Activated naive CD4-positive, alpha-beta T cell treated with anti-CD3 and anti-CD28 coated beads for 36 hours (primary cell): Measurements from ENCODE around the gene PROK2. TPM values are rescaled to one million over a fixed set of nuclear protein-coding genes. Genes with fewer than 3 reads are reported as not detected.

Experiments used
- CTCF ChIA-PET: fragments of 350-600 bp; sonication (Branson Sonifier 250); formaldehyde crosslinking; loops from one replicate; lab custom pipeline; 2021; ENCODE audit warnings: antibody characterized with exemption; lab: Charles Lee
- DNase-seq: peaks from one replicate; pipeline ENCODE4 v3.0.0-alpha.2; 2020
- H3K27ac Mint-ChIP-seq: one replicate; pipeline ENCODE4 v1.8.0; 2021; ENCODE audit warnings: mild to moderate bottlenecking, mixed read lengths
- H3K27me3 Mint-ChIP-seq: one replicate; pipeline ENCODE4 v1.8.0; 2021; ENCODE audit warnings: low read depth, mixed read lengths
- H3K36me3 Mint-ChIP-seq: one replicate; pipeline ENCODE4 v1.8.0; 2021; ENCODE audit warnings: low read depth, mixed read lengths
- H3K4me1 Mint-ChIP-seq: one replicate; pipeline ENCODE4 v1.8.0; 2021; ENCODE audit warnings: low read depth, mixed read lengths
- H3K4me3 Mint-ChIP-seq: one replicate; pipeline ENCODE4 v1.8.0; 2021; ENCODE audit warnings: mild to moderate bottlenecking, moderate library complexity, mixed read lengths
- H3K9me3 Mint-ChIP-seq: one replicate; pipeline ENCODE4 v1.8.0; 2021; ENCODE audit warnings: mixed read lengths
- intact Hi-C: fragments of 100-400 bp; cut with micrococcal nuclease; formaldehyde crosslinking; loops from one replicate; pipeline ENCODE4 v1.15.1; 2023
- total RNA-seq, 2 experiments: library from RNA; stranded (reverse); gene quantifications; one replicate each; pipeline ENCODE4 v1.2.3, GENCODE V29; 2021

PROK2 gene
- total RNA-seq, 2 experiments from 2014 or later, result 0.15 TPM; not detected in 1

DNA sequence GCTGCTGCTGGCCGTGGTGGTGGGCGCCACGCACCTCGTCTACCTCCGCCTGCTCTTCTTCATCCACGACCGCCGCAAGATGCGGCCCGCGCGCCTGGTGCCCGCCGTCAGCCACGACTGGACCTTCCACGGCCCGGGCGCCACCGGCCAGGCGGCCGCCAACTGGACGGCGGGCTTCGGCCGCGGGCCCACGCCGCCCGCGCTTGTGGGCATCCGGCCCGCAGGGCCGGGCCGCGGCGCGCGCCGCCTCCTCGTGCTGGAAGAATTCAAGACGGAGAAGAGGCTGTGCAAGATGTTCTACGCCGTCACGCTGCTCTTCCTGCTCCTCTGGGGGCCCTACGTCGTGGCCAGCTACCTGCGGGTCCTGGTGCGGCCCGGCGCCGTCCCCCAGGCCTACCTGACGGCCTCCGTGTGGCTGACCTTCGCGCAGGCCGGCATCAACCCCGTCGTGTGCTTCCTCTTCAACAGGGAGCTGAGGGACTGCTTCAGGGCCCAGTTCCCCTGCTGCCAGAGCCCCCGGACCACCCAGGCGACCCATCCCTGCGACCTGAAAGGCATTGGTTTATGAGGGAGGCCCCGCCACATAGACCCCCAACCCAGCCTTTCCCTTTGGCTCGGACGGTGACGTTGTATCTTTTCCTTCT is 30.2 kb downstream of the PROK2 start:
- DNase-seq, result no peak
- intact Hi-C loops, result loop anchor here (2.0 to 5.0 kb wide), 3 partner anchors 28 to 42 kb away; partner anchors contain the start of gene PROK2
- peaks cover 7% of the 10 kb centered on the region for H3K4me1 Mint-ChIP-seq
- no peaks in the 10 kb centered on the region for H3K36me3 Mint-ChIP-seq
- CTCF ChIA-PET, result interaction anchor here (0.9 kb wide), 1 partner anchor 30 kb away, joined by 3 read pairs; no protein-coding TSS in a partner anchor
- peak overlapping the region; percentile 60 for H3K4me3 Mint-ChIP-seq
- no peaks in the 10 kb centered on the region for H3K9me3 Mint-ChIP-seq
- no peak overlapping the region for H3K27ac Mint-ChIP-seq
- H3K27me3 Mint-ChIP-seq, result peaks cover 36% of the 10 kb centered on the region

DNA sequence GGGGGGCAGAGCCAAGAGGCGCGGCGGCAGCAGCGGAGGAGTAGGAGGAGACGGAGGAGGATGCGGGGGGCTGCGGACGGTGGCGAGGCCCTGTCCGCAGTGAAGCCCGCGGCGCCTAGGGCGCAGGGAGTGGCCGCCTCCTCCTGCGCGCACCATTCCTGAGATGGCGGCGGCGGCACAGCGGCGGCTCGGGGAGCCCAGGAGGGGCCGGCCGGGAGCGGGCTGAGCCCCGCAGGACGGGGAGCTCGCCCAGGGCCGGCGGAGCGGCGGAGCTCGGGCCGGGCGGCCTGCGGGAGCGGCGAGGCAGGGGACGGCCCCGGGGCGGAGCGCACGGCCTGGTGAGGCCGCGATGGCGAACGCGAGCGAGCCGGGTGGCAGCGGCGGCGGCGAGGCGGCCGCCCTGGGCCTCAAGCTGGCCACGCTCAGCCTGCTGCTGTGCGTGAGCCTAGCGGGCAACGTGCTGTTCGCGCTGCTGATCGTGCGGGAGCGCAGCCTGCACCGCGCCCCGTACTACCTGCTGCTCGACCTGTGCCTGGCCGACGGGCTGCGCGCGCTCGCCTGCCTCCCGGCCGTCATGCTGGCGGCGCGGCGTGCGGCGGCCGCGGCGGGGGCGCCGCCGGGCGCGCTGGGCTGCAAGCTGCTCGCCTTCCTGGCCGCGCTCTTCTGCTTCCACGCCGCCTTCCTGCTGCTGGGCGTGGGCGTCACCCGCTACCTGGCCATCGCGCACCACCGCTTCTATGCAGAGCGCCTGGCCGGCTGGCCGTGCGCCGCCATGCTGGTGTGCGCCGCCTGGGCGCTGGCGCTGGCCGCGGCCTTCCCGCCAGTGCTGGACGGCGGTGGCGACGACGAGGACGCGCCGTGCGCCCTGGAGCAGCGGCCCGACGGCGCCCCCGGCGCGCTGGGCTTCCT is 31.0 kb downstream of the PROK2 start, which contains the start of gene GPR27:
Gene GPR27 (plus strand): TSS at position 155 of the 909 bp plus-strand sequence. CDS start 195 bp downstream, at position 350.
- intact Hi-C loops, result loop anchor here (1.0 to 5.0 kb wide), 4 partner anchors 24 to 42 kb away; partner anchors contain the start of gene PROK2
- Mint-ChIP-seq H3K36me3 (no peaks in the 10 kb centered on the region), H3K9me3 (no peaks in the 10 kb centered on the region), H3K4me3 (peak within 1 kb of the TSS; percentile 64), H3K4me1 (peaks cover 7% of the 10 kb centered on the region), H3K27me3 (peaks cover 33% of the 10 kb centered on the region), H3K27ac (no peak within 1 kb of the TSS)
- peak; percentile 22 for DNase-seq
- CTCF ChIA-PET, result interaction anchor here (0.6 to 1.7 kb wide), 3 partner anchors 43 to 1245 kb away, joined by 3 to 8 read pairs (median 5); no protein-coding TSS in a partner anchor

GRCh38 chr3:71752831-71753700 is 31.9 kb downstream of the PROK2 start:
- Mint-ChIP-seq H3K4me1 (peaks cover 7% of the 10 kb centered on the region), H3K27ac (no peak overlapping the region), H3K27me3 (peaks cover 33% of the 10 kb centered on the region), H3K4me3 (peak overlapping the region; percentile 64), H3K36me3 (no peaks in the 10 kb centered on the region), H3K9me3 (no peaks in the 10 kb centered on the region)
- no peak for DNase-seq
- CTCF ChIA-PET, result interaction anchor here (0.7 to 1.7 kb wide), 3 partner anchors 42 to 1246 kb away, joined by 3 to 8 read pairs (median 4); no protein-coding TSS in a partner anchor
- intact Hi-C loops, result loop anchor here (1.0 to 5.0 kb wide), 2 partner anchors 23 to 41 kb away; no protein-coding TSS in a partner anchor

- no peak for DNase-seq
- Mint-ChIP-seq H3K36me3 (no peaks in the 10 kb centered on the region), H3K9me3 (no peaks in the 10 kb centered on the region), H3K27ac (no peak overlapping the region), H3K4me1 (peaks cover 7% of the 10 kb centered on the region), H3K4me3 (no peak overlapping the region), H3K27me3 (peaks cover 29% of the 10 kb centered on the region)
- intact Hi-C loops, result loop anchor here (5.0 kb wide), 1 partner anchor 39 kb away; no protein-coding TSS in a partner anchor
- CTCF ChIA-PET, result no interaction called here
Observed at GRCh38 chr3:71751602-71752001, 33.3 kb downstream of the PROK2 start.

- Mint-ChIP-seq H3K4me1 (no peaks in the 10 kb centered on the region), H3K27ac (no peak overlapping the region), H3K4me3 (no peak overlapping the region), H3K36me3 (peaks cover 3% of the 10 kb centered on the region), H3K27me3 (no peaks in the 10 kb centered on the region), H3K9me3 (peaks cover 29% of the 10 kb centered on the region)
- CTCF ChIA-PET, result no interaction called here
- DNase-seq, result no peak
- intact Hi-C loops, result no loop called here
Observed at GRCh38 chr3:71744738-71745137, 40.2 kb downstream of the PROK2 start.

- Mint-ChIP-seq H3K36me3 (peaks cover 3% of the 10 kb centered on the region), H3K27me3 (peaks cover 2% of the 10 kb centered on the region), H3K4me1 (no peaks in the 10 kb centered on the region), H3K27ac (no peak overlapping the region), H3K9me3 (peaks cover 29% of the 10 kb centered on the region), H3K4me3 (no peak overlapping the region)
- no peak for DNase-seq
- CTCF ChIA-PET, result interaction anchor here (0.6 to 2.5 kb wide), 2 partner anchors 13 to 490 kb away, joined by 3 to 11 read pairs; no protein-coding TSS in a partner anchor
- intact Hi-C loops, result no loop called here
Observed at GRCh38 chr3:71742621-71743020, 42.3 kb downstream of the PROK2 start.

DNA sequence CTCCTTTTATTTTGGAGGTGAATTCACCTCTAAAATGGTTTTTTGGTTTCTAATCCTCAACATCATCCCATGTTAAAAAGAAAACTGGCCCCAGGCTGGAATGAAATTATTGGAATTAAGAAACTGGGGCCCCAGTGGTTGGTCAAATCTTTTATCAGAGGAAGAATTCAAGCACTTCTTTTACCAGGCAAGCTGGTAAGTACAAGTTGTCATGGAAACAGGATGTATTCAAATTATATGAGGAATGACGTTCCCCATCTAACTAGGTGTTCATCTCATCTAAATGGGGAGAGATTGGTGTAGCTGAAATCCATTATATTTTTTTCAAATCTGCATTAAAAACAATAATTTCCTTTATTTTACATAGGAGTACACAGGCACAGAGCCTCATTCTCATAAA is 50.1 kb downstream of the PROK2 start:
- DNase-seq, result no peak
- H3K4me1 Mint-ChIP-seq, result peaks cover 3% of the 10 kb centered on the region
- H3K27ac Mint-ChIP-seq, result no peak overlapping the region
- H3K9me3 Mint-ChIP-seq, result peaks cover 2% of the 10 kb centered on the region
- CTCF ChIA-PET, result interaction anchor here (0.9 kb wide), 1 partner anchor 13 kb away, joined by 4 read pairs; no protein-coding TSS in a partner anchor
- peaks cover 8% of the 10 kb centered on the region for H3K27me3 Mint-ChIP-seq
- no peaks in the 10 kb centered on the region for H3K36me3 Mint-ChIP-seq
- intact Hi-C loops, result no loop called here
- H3K4me3 Mint-ChIP-seq, result no peak overlapping the region

DNA sequence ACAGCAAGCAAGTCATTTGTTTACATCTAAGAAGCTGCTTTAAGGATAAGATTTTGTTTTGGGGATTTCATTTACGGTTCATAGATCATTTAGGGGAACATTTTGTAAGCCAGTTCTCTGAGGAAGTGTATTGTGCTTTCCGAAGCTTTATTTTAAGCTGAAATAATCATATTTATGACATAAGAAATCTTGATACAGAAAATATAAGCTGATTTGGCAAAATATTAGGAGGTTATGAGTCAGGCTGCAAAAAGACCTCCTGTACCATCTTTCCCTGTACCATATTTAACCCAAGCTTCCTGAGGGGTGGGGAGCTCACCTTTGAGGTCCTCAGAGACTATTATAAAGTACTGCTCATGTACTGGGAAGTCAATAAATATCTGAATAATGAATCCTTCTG is 51.6 kb downstream of the PROK2 start:
- Mint-ChIP-seq H3K4me3 (no peak overlapping the region), H3K9me3 (peaks cover 2% of the 10 kb centered on the region), H3K36me3 (no peaks in the 10 kb centered on the region), H3K4me1 (peaks cover 10% of the 10 kb centered on the region), H3K27me3 (peaks cover 6% of the 10 kb centered on the region), H3K27ac (no peak overlapping the region)
- CTCF ChIA-PET, result interaction anchor here (0.6 to 1.6 kb wide), 6 partner anchors 9 to 1089 kb away, joined by 3 to 4 read pairs (median 3); partner anchors contain the start of gene EIF4E3
- intact Hi-C loops, result no loop called here
- no peak for DNase-seq

DNA sequence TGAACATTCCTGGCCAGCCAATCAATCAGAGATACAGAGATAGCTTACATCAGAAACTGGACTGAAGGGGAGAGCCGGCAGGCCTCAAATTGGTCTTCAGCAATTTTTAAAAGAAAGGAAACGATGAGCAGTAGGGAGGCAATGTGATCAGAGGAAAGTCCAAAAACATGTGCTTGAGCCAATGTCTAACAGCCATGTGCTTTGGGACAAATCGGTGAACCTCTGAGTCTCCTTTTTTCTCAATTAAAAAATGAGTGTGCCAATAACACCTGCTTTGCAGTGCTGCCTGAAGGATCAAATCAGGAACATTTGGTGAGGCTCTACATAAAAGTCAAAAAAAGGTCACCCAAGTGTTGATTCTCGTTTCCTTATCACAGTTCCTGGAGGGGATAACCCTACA is 52.3 kb downstream of the PROK2 start:
- peaks cover 6% of the 10 kb centered on the region for H3K27me3 Mint-ChIP-seq
- H3K9me3 Mint-ChIP-seq, result peaks cover 2% of the 10 kb centered on the region
- CTCF ChIA-PET, result interaction anchor here (0.6 to 1.4 kb wide), 3 partner anchors 19 to 1090 kb away, joined by 3 to 5 read pairs (median 5); no protein-coding TSS in a partner anchor
- intact Hi-C loops, result no loop called here
- H3K4me1 Mint-ChIP-seq, result peaks cover 10% of the 10 kb centered on the region
- H3K27ac Mint-ChIP-seq, result no peak overlapping the region
- H3K36me3 Mint-ChIP-seq, result no peaks in the 10 kb centered on the region
- DNase-seq, result no peak
- H3K4me3 Mint-ChIP-seq, result no peak overlapping the region

- Mint-ChIP-seq H3K4me1 (peaks cover 27% of the 10 kb centered on the region), H3K4me3 (no peak overlapping the region), H3K36me3 (no peaks in the 10 kb centered on the region), H3K27ac (no peak overlapping the region), H3K9me3 (no peaks in the 10 kb centered on the region), H3K27me3 (no peaks in the 10 kb centered on the region)
- DNase-seq, result peak; percentile 13
- CTCF ChIA-PET, result interaction anchor here (0.6 to 4.3 kb wide), 15 partner anchors 10 to 1177 kb away, joined by 3 to 42 read pairs (median 5); no protein-coding TSS in a partner anchor
- intact Hi-C loops, result loop anchor here (5.0 to 10.0 kb wide), 4 partner anchors 59 to 1016 kb away; partner anchors contain the start of genes PROK2 and RYBP
Observed at GRCh38 chr3:71728632-71729342, 56.2 kb downstream of the PROK2 start.
